ENCODE data around the gene BAIAP2L2. TPM values are rescaled to one million over a fixed set of nuclear protein-coding genes. Genes with fewer than 3 reads are reported as not detected.

The BAIAP2L2 gene
- total RNA-seq, 1 donor from 2014 or later: 0.09 TPM

- DNase-seq (ENCODE audit: low spot score): no peak
These were observed 27.6 kb upstream of the BAIAP2L2 start for GRCh38 chr22:38137876-38138687.

GRCh38 chr22:38136607-38137006 lies 26.1 kb upstream of the BAIAP2L2 start:
- intact Hi-C loops (cut with micrococcal nuclease): no loop called here
- Mint-ChIP-seq H3K9me3 (no peaks in the 10 kb centered on the region), H3K27me3 (ENCODE audit: low read depth) (no peaks in the 10 kb centered on the region), H3K4me1 (ENCODE audit: low read depth) (no peaks in the 10 kb centered on the region), H3K4me3 (ENCODE audit: low read depth) (no peak overlapping the region), H3K36me3 (ENCODE audit: low read depth) (peaks cover 17% of the 10 kb centered on the region), H3K27ac (no peak overlapping the region)
- no peak for DNase-seq (ENCODE audit: low spot score)

More at GRCh38 chr22:38137876-38138687, 27.6 kb upstream of the BAIAP2L2 start:
- H3K27me3 Mint-ChIP-seq (ENCODE audit: low read depth): no peaks in the 10 kb centered on the region
- no peaks in the 10 kb centered on the region for H3K9me3 Mint-ChIP-seq
- H3K4me3 Mint-ChIP-seq (ENCODE audit: low read depth): no peak overlapping the region
- H3K27ac Mint-ChIP-seq: no peak overlapping the region
- intact Hi-C loops (cut with micrococcal nuclease): no loop called here
- peaks cover 19% of the 10 kb centered on the region for H3K36me3 Mint-ChIP-seq (ENCODE audit: low read depth)
- no peaks in the 10 kb centered on the region for H3K4me1 Mint-ChIP-seq (ENCODE audit: low read depth)

- no peaks in the 10 kb centered on the region for H3K27me3 Mint-ChIP-seq (ENCODE audit: low read depth)
- H3K27ac Mint-ChIP-seq: no peak overlapping the region
- no peak overlapping the region for H3K4me3 Mint-ChIP-seq (ENCODE audit: low read depth)
- H3K4me1 Mint-ChIP-seq (ENCODE audit: low read depth): no peaks in the 10 kb centered on the region
- H3K9me3 Mint-ChIP-seq: no peaks in the 10 kb centered on the region
- intact Hi-C loops (cut with micrococcal nuclease): no loop called here
- no peak for DNase-seq (ENCODE audit: low spot score)
- H3K36me3 Mint-ChIP-seq (ENCODE audit: low read depth): peaks cover 17% of the 10 kb centered on the region
These were observed 24.7 kb upstream of the BAIAP2L2 start for GRCh38 chr22:38135133-38135706.

- Mint-ChIP-seq H3K9me3 (no peaks in the 10 kb centered on the region), H3K36me3 (ENCODE audit: low read depth) (peaks cover 17% of the 10 kb centered on the region)
- intact Hi-C loops (cut with micrococcal nuclease): no loop called here
These were observed 22.8 kb upstream of the BAIAP2L2 start for GRCh38 chr22:38133331-38133730.

GRCh38 chr22:38132794-38133193 lies 22.3 kb upstream of the BAIAP2L2 start:
- Mint-ChIP-seq H3K4me1 (ENCODE audit: low read depth) (no peaks in the 10 kb centered on the region), H3K27me3 (ENCODE audit: low read depth) (no peaks in the 10 kb centered on the region), H3K36me3 (ENCODE audit: low read depth) (peaks cover 13% of the 10 kb centered on the region), H3K27ac (no peak overlapping the region), H3K4me3 (ENCODE audit: low read depth) (no peak overlapping the region), H3K9me3 (no peaks in the 10 kb centered on the region)
- intact Hi-C loops (cut with micrococcal nuclease): no loop called here
- no peak for DNase-seq (ENCODE audit: low spot score)

More at GRCh38 chr22:38133331-38133730, 22.8 kb upstream of the BAIAP2L2 start:
- DNase-seq (ENCODE audit: low spot score): no peak
- Mint-ChIP-seq H3K27me3 (ENCODE audit: low read depth) (no peaks in the 10 kb centered on the region), H3K4me3 (ENCODE audit: low read depth) (no peak overlapping the region), H3K4me1 (ENCODE audit: low read depth) (no peaks in the 10 kb centered on the region), H3K27ac (no peak overlapping the region)

- DNase-seq (ENCODE audit: low spot score): no peak
- H3K27ac Mint-ChIP-seq: no peak overlapping the region
- H3K9me3 Mint-ChIP-seq: no peaks in the 10 kb centered on the region
- peaks cover 12% of the 10 kb centered on the region for H3K36me3 Mint-ChIP-seq (ENCODE audit: low read depth)
- H3K4me1 Mint-ChIP-seq (ENCODE audit: low read depth): no peaks in the 10 kb centered on the region
- H3K4me3 Mint-ChIP-seq (ENCODE audit: low read depth): no peak overlapping the region
- no peaks in the 10 kb centered on the region for H3K27me3 Mint-ChIP-seq (ENCODE audit: low read depth)
- intact Hi-C loops (cut with micrococcal nuclease): no loop called here
These were observed 21.7 kb upstream of the BAIAP2L2 start for GRCh38 chr22:38132136-38132535.

- Mint-ChIP-seq H3K27me3 (ENCODE audit: low read depth) (no peaks in the 10 kb centered on the region), H3K9me3 (no peaks in the 10 kb centered on the region), H3K4me3 (ENCODE audit: low read depth) (no peak overlapping the region), H3K27ac (no peak overlapping the region), H3K4me1 (ENCODE audit: low read depth) (no peaks in the 10 kb centered on the region), H3K36me3 (ENCODE audit: low read depth) (peaks cover 12% of the 10 kb centered on the region)
- intact Hi-C loops (cut with micrococcal nuclease): no loop called here
- no peak for DNase-seq (ENCODE audit: low spot score)
These were observed 20.9 kb upstream of the BAIAP2L2 start for GRCh38 chr22:38131399-38131798.

- Mint-ChIP-seq H3K4me1 (ENCODE audit: low read depth) (no peaks in the 10 kb centered on the region), H3K36me3 (ENCODE audit: low read depth) (peaks cover 2% of the 10 kb centered on the region), H3K9me3 (no peaks in the 10 kb centered on the region), H3K27me3 (ENCODE audit: low read depth) (no peaks in the 10 kb centered on the region), H3K4me3 (ENCODE audit: low read depth) (no peak overlapping the region), H3K27ac (no peak overlapping the region)
- no peak for DNase-seq (ENCODE audit: low spot score)
- intact Hi-C loops (cut with micrococcal nuclease): no loop called here
These were observed 19.4 kb upstream of the BAIAP2L2 start for GRCh38 chr22:38129856-38130255.

- H3K27me3 Mint-ChIP-seq (ENCODE audit: low read depth): no peaks in the 10 kb centered on the region
- intact Hi-C loops (cut with micrococcal nuclease): no loop called here
- no peaks in the 10 kb centered on the region for H3K9me3 Mint-ChIP-seq
- H3K4me3 Mint-ChIP-seq (ENCODE audit: low read depth): no peak overlapping the region
- peaks cover 3% of the 10 kb centered on the region for H3K4me1 Mint-ChIP-seq (ENCODE audit: low read depth)
- H3K36me3 Mint-ChIP-seq (ENCODE audit: low read depth): peaks cover 2% of the 10 kb centered on the region
- no peak overlapping the region for H3K27ac Mint-ChIP-seq
- DNase-seq (ENCODE audit: low spot score): no peak
These were observed 18.5 kb upstream of the BAIAP2L2 start for GRCh38 chr22:38129021-38129420.

GRCh38 chr22:38127869-38128268 lies 17.4 kb upstream of the BAIAP2L2 start:
- Mint-ChIP-seq H3K27me3 (ENCODE audit: low read depth) (no peaks in the 10 kb centered on the region), H3K36me3 (ENCODE audit: low read depth) (peaks cover 2% of the 10 kb centered on the region), H3K4me1 (ENCODE audit: low read depth) (peaks cover 3% of the 10 kb centered on the region), H3K4me3 (ENCODE audit: low read depth) (no peak overlapping the region), H3K27ac (no peak overlapping the region), H3K9me3 (no peaks in the 10 kb centered on the region)
- intact Hi-C loops (cut with micrococcal nuclease): no loop called here
- no peak for DNase-seq (ENCODE audit: low spot score)

GRCh38 chr22:38126928-38127668 lies 16.6 kb upstream of the BAIAP2L2 start:
- no peak overlapping the region for H3K4me3 Mint-ChIP-seq (ENCODE audit: low read depth)
- no peak overlapping the region for H3K27ac Mint-ChIP-seq
- no peak for DNase-seq (ENCODE audit: low spot score)
- no peaks in the 10 kb centered on the region for H3K9me3 Mint-ChIP-seq
- H3K36me3 Mint-ChIP-seq (ENCODE audit: low read depth): no peaks in the 10 kb centered on the region
- no peaks in the 10 kb centered on the region for H3K27me3 Mint-ChIP-seq (ENCODE audit: low read depth)
- peaks cover 3% of the 10 kb centered on the region for H3K4me1 Mint-ChIP-seq (ENCODE audit: low read depth)
- intact Hi-C loops (cut with micrococcal nuclease): no loop called here

GRCh38 chr22:38125751-38126201 lies 15.3 kb upstream of the BAIAP2L2 start:
- Mint-ChIP-seq H3K4me1 (ENCODE audit: low read depth) (peaks cover 3% of the 10 kb centered on the region), H3K36me3 (ENCODE audit: low read depth) (no peaks in the 10 kb centered on the region), H3K27me3 (ENCODE audit: low read depth) (no peaks in the 10 kb centered on the region), H3K4me3 (ENCODE audit: low read depth) (no peak overlapping the region), H3K27ac (no peak overlapping the region), H3K9me3 (no peaks in the 10 kb centered on the region)
- DNase-seq (ENCODE audit: low spot score): no peak
- intact Hi-C loops (cut with micrococcal nuclease): no loop called here

All from activated T-helper 2 cell treated with anti-CD3 and anti-CD28 coated beads, Interferon-gamma antibody, Interleukin-2, Interleukin-4, amounts not matched to agents 10 μg/mL and 5 μg/mL and 100 μg/mL, durations not matched to agents 14 hours and 24 hours and 36 hours (primary cell).